GM18508 (cell line): ENCODE measurements around the gene MCM3.

Source experiments
- ATAC-seq: cut with Tn5 transposase; IDR thresholded peaks from one replicate; pipeline ENCODE4 v1.9.1; 2021; ENCODE audit warnings: moderate number of reproducible peaks; ENCODE audit not compliant: insufficient read depth, unreplicated experiment

MCM3 gene

DNA sequence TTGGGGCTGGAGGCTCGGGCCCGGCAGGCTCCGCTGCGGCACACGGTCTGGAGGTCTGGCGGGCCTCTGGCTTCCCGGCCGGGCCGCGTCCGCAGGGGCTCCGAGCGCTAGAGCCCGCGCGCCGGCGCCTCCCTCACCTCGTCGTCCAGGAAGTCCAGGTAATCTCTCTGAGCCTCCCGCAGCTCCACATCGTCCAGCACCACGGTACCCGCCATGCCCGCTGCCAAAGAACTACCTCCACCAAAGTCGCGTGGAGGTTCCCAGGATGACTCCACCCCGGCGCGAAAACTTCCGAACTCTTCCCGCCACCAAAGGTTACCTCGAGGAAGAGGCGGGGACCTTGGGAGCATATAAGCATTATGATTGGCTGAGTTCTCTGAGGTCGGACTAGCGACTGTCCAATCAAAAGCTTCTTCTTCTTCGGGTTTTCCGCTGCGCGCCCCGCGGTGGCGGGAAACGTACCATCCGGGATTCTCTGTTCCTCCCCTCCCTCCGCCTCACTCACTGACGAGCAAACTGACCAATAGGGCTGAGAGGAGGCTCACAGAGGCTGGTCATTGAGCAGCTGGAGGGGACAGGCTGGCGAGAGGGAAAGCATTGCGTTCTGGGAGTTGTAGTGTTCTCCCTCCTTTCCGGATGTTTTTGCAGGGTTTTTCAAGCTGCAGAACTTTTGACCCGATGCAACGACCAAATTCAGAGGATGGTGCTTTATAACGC lies at the start of gene MCM3:
TSS of gene MCM3 (minus strand) at position 283 of the 717 bp plus-strand sequence. CDS start at position 215, 68 bp downstream.
- peak; percentile 94 for ATAC-seq

GRCh38 chr6:52333840-52334200 lies 49.3 kb upstream of the MCM3 start:
- no peak for ATAC-seq

DNA sequence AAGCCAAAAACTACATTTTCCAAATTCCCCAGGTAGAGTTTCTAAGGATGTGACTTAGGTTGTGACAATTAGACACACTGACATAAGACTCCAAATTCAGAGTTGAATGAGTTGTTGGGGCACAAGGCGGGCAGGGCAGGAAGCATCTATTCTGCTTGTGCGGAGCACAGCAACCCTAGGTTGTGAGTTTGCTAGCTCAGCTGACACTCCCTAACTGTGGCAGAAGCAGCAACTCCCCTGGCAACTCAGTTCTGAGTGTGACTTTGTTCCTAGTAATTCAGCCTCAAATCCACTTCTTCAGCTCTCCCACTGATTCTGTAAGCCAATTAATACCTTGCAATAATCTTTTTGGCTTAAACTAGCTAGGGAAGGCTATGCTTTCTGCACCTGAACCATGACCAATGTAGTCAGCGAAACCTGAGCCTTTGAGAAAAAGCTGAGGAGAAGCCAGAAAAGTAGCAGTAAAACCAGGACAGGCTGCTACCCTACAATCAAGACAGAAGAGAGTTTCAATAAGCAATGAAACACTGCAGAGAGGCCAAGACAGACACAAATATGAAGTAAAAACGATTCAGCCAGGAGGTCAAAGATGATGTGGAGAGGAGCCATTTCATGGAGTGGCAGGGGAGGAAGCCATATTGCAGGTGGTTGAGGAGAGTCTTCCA lies 47.4 kb upstream of the MCM3 start:
- no peak for ATAC-seq

DNA sequence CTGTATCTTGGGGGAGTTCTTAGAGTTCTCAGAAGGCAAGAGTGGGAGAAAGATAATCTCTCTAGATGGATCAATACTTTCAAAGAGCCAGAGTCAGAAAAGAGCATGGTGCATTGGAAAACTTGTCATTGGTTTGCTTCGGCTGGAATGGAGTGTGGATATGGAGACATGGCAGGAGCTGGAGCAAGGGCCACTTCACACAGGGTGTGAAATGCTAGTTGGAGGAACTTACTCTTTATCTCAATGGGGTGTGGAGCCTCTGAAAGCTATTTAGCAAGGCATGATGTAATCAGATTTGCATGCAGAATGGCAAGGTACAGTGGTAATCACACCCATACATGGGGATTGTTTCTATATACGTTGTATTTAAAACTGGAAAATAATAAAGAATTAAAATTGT lies 45.9 kb upstream of the MCM3 start:
- ATAC-seq, result no peak

GRCh38 chr6:52328729-52329128 lies 44.2 kb upstream of the MCM3 start:
- ATAC-seq, result no peak

DNA sequence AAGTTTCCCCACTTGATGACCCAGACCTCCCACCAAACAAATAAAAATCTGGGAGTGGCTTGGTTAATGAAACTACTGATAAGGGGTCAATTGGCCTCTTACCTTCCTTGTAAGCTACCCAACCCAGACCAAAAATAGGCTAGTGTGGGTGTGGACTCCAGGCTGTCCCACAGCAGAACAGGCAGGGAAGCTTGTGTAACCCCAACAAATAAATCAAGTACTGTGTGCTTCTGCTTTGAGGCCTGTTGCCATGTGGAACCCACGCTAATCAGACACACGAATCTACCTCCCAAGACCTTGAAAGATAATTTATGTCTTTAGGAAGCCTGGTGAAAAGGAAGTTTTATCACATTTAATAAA lies 43.7 kb upstream of the MCM3 start:
- ATAC-seq, result no peak

DNA sequence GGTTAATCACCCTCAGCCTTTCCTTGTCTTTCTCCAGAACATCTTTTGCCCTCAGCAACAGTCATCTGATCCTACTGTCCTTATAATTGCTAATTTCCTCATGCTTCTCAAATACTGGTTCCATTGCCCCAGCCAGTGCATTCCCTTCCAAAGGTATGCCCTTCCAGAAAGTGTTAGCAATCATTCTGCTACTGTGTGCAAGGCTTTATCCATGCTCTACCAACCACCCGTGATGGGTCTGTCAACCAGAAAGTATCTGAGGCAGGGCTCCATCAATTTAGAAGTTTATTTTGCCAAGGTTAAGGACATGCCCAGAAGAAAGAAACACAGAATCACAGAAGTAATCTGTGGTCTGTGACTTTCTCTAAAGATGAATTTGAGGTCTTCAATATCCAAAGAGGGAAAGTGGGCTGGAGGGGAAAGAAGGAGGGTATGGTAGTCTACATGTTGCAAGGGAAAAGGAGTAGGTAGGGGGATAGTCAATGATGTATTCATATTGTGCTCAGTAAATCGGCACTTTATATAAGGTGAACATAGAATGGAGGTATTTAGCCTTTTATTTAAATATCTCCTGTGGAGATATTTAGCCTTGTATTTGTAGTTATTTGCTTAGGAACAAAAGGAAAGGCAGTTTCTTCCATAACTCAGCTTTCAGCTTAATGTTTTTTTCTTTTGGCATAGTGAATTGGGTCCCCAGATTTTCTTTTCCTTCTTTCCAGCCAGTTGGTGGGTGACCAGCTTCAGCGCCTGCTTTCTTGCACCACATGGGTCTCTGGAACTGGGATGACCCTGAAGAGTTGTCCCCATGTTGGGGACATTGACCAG lies 42.2 kb upstream of the MCM3 start:
- no peak for ATAC-seq

GRCh38 chr6:52325695-52326471 lies 41.3 kb upstream of the MCM3 start:
- ATAC-seq, result no peak

DNA sequence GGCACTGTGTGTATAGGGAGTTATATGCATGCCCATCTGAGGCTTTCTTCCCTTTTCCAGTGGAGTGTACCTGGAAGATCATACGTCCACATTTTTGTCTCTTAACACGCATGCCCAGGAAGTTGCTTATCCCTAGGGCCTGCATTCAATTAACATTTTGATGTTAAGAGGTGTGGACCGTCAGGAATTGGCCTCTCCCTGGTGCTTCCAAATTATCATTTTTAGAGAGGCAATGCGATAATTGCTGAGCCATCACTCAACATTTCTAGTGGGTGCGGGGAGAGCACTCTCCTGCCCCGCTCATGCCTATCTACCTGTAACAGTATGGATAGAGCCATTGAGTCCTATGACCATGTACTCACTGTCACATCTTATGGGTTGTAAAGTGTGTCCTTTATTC lies 39.6 kb upstream of the MCM3 start:
- ATAC-seq, result no peak

DNA sequence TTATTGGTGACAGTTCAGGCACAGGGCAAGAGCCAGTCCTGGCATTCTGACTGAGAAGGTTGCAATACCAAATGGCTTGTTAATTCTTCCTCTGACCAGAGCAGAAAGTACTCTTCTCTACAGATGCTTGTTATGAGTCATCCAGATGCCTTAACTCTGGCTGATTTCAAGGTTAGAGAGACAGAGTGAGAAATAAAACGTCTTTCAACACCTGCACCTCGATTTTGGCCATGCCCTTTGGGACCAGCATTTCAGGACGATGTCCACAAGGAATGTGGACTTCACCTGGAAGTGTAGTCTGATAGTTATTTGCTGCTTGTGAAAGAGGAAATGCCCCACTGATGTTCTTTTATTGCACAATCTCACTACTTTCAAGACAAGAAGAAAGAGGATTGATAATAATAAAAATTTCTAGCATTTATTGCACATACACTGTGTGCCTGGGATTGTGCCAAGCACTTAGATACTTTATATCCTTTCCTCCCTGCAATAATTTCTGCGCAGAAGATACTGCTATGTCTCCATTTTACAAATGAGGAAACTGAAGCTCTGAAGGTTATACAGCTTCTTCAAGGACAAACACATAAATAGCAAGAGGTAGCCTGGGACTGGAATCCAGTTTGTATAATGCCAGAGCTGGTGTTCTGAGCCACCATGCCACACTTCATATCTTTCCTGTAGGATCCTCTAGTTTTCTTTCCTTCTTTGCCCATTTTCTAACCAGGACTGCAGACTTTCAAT lies 33.5 kb upstream of the MCM3 start:
- ATAC-seq, result peak; percentile 99

GRCh38 chr6:52317211-52317610 lies 32.7 kb upstream of the MCM3 start:
- ATAC-seq, result no peak

DNA sequence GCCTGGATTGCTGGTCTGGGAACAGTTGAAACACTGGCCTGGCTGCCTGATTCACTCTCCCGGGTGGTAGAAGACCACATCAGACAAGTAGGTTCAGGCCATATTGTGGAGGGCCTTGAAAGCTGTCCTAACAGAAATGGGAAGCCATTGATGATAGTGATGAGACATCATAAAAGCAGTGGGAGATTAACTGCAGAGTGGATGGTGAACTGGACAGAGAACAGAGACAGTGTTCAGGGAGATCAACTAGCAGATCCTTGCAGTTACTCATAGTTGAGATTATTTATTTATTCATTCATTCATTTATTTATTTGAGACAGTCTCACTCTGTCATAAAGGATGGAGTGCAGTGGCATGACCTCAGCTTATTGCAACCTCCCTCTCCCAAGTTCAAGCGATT lies 30.2 kb upstream of the MCM3 start:
- ATAC-seq, result no peak

DNA sequence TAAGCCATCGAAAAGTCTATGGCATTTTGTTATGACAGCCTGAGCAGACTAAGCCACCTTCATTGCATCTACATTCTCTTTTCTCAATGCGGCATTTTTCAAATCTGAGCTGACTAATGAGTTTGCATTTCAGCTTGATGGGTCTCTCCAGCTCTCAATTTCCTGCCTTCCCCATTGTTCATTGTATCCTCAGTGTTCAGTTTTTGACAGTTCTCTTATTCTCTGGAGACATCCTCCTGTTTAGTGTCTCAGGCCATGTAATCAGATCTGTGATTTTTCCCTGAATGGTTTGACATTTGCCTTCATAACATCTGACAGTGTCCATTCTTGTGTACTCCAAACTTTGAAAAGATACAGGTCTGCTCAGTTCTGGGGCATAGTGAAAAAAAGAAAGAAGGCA lies 27.9 kb upstream of the MCM3 start:
- ATAC-seq, result no peak

GRCh38 chr6:52310932-52311331 lies 26.4 kb upstream of the MCM3 start:
- ATAC-seq, result no peak

DNA sequence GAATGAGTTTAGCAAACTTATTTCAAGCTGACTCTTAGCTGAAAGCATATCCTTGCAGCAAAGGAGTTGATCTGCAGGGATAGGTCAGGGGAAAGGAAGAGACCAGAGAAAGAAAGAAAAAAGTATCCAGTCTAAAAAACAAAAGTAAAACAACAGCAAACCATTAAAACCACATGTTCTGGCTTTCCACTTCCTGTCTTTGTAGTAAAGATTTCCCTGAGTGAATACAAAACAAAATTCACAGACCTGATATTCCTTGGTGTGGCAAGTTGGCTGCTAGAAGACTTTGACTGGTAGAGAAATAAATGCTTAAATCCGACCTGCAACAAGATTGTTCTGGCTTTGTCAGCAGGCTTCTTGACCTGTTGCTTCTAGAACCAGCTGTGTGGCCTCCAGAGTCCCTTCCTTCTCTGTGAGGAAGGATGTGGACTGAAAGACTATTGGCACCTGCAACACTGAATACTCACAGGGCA lies 23.4 kb upstream of the MCM3 start:
- no peak for ATAC-seq

GRCh38 chr6:52306972-52307870 lies 22.7 kb upstream of the MCM3 start:
- ATAC-seq, result no peak

DNA sequence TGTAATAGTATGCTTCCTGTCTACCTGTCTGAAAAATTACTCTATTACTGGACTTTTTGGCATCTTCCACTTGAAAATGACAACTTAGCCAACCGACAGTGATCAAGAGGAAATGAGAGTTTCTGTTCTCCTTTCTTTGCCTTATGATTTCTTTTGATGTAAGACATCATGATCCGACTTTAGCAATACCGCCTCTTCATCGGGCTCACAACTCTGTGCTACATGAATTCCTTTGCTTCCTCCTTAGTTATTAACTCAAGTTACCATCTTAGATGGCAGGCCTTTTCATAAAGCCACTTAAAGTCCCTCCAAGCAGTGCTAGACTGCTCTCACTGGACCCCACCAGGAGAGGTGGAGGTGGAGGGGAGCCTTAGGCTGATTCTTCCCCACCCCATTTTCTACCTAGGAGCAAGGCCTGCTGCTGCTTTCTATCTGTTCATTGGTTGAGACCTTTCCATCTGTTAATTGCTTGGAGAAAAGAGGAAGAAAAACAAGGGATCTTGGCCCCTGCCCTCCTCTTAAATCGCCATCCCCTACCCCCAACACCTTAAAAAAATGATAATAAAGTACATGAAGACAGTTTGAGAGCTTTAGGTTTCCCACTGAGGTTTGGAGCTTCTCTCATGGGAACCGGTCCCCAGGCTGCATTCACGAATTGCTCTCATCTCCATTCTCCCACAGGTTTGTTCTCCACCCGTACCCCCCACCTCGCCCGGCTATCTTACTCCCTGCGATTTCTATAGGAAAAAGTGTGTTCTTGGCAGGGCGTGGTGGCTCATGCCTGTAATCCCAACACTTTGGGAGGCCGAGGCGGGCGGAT lies 21.6 kb upstream of the MCM3 start:
- peak; percentile 78 for ATAC-seq

DNA sequence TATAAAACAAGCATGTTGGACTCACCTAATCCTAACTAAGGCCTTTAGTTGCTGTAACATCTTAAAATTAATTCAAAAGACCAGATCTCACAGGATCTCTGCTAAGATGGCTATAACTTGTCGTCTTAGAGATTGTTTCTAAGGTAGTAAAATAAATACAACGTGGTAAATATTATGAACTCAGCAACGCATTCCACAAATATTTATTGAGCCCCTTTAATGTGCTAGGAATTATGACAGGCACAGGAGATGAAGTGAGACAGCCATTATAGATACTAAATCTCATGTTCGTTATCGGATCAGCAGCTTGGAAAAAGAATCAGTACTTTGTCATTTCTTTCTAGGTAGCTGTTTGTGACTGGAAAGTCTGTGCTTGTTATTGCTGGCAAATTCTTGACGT lies 20.9 kb upstream of the MCM3 start:
- no peak for ATAC-seq
